ENCODE measurements around the gene LPAR1. TPM values are rescaled to one million over a fixed set of nuclear protein-coding genes. Genes with fewer than 3 reads are reported as not detected.

The LPAR1 gene
- total and polyA plus RNA-seq, 2 of the 8 experiments (the other 6 are each of a cell fraction or from before 2014, with no cell fraction given) = 3.4 to 5.1 TPM

DNA sequence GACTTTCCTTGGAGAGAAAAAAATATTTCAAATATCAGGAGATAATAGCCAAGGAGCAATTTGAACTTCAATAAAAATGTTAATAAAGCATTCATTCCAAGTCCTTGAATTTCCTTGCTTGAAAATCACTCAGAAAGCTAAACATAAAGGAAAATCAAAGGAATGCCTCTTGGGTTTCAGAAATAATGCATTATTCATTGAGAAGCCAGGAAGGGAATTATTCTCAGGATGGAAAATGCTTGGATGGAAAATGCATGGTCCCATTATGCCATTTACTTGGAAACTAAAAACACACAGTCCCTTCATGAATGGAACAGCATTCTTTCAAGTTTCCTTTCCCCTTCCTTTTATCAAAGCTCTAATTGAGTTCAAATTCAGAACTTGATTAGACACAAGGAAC, 160.9 kb downstream of the LPAR1 start:
- H3K27ac ChIP-seq (ENCODE audit: low read depth, low read length) = no peak overlapping the region
- no peak for TF ChIP-seq HDAC2 (IDR thresholded peaks at IDR 0.05; ENCODE audit: borderline replicate concordance in 1 of 2, low read depth in 2 of 2, low read length in 2 of 2)
- TF ChIP-seq YY1 (IDR thresholded peaks at IDR 0.05; ENCODE audit: low read depth, low read length) = no peak
- no peak for TF ChIP-seq ZNF274 (IDR thresholded peaks at IDR 0.05; ENCODE audit: borderline replicate concordance, extremely low read depth, low read length)

More for the DNA sequence above, 160.9 kb downstream of the LPAR1 start:
- H2BK120ac ChIP-seq (replicated peaks; ENCODE audit: low read depth, low read length) = no peak overlapping the region
- no peak overlapping the region for H2BK20ac ChIP-seq (ENCODE audit: low read length)
- H4K91ac ChIP-seq (replicated peaks; ENCODE audit: insufficient read length, low read length) = no peak overlapping the region
- no peak overlapping the region for H2BK5ac ChIP-seq (ENCODE audit: low read depth, low read length)
- H4K8ac ChIP-seq (ENCODE audit: extremely low read depth, insufficient read depth, low read length) = no peak overlapping the region
- no peak overlapping the region for H2BK12ac ChIP-seq (ENCODE audit: low read depth, low read length)
- H3K79me2 ChIP-seq (ENCODE audit: control insufficient read depth in 1 of 2, insufficient read depth in 2 of 2, low read length in 2 of 2) = no peaks in the 10 kb centered on the region
- no peak overlapping the region for H3K4me3 ChIP-seq (ENCODE audit: extremely low read depth in 1 of 4, insufficient read depth in 2 of 4, low read depth in 3 of 4, low read length in 4 of 4)
- no peak overlapping the region for H4K5ac ChIP-seq (ENCODE audit: insufficient read length, low read depth, low read length)
- H2AK5ac ChIP-seq (ENCODE audit: low read depth, low read length) = no peak overlapping the region
- H3K56ac ChIP-seq (replicated peaks; ENCODE audit: insufficient read length, low read depth, low read length) = no peak overlapping the region
- H3K4me1 ChIP-seq (replicated peaks in 1 of 4; ENCODE audit: control insufficient read depth in 3 of 4, insufficient read depth in 4 of 4, low read length in 3 of 4) = peaks cover 0 to 4% (median 0%) of the 10 kb centered on the region in 4 experiments; a peak in 1 of 7 replicates
- no peak overlapping the region for H3K18ac ChIP-seq (ENCODE audit: extremely low read depth, low read length)
- H3K9ac ChIP-seq (replicated peaks in 1 of 4; ENCODE audit: extremely low read depth in 1 of 4, low read depth in 3 of 4, low read length in 3 of 4) = no peak overlapping the region
- no peak overlapping the region for H2AFZ ChIP-seq (ENCODE audit: low read length)
- no peak overlapping the region for H3K14ac ChIP-seq (ENCODE audit: insufficient read length)
- no peaks in the 10 kb centered on the region for H3K27me3 ChIP-seq (replicated peaks in 1 of 4; ENCODE audit: control insufficient read depth in 3 of 4, extremely low read depth in 1 of 4, insufficient read depth in 3 of 4, low read length in 3 of 4)
- H3K23me2 ChIP-seq (ENCODE audit: low read depth, low read length) = no peaks in the 10 kb centered on the region
- ChIA-PET CTCF (ENCODE audit: partially characterized antibody) (interaction anchor here (0.7 kb wide), 1 partner anchor 53 kb away, joined by 3 read pairs; no protein-coding TSS in a partner anchor), POLR2A (ENCODE audit: partially characterized antibody) (no interaction called here)
- FAIRE-seq = no peak
- H3K4me2 ChIP-seq (ENCODE audit: insufficient read depth in 1 of 2, low read depth in 2 of 2, low read length in 2 of 2) = no peak overlapping the region
- H3K9me3 ChIP-seq (ENCODE audit: insufficient read depth in 2 of 2, low read depth in 1 of 2, low read length in 1 of 2) = no peaks in the 10 kb centered on the region
- no peaks in the 10 kb centered on the region for H4K20me1 ChIP-seq (replicated peaks in 1 of 2; ENCODE audit: control insufficient read depth in 1 of 2, insufficient read depth in 2 of 2, low read length in 2 of 2)
- no peak for DNase-seq (ENCODE audit: low read depth in 1 of 2, low spot score in 2 of 2)
- H3K79me1 ChIP-seq (ENCODE audit: low read depth, low read length) = no peaks in the 10 kb centered on the region
- H3K23ac ChIP-seq (ENCODE audit: insufficient read length) = no peak overlapping the region
- no peak overlapping the region for H2BK15ac ChIP-seq (ENCODE audit: low read length)
- H3K36me3 ChIP-seq (ENCODE audit: control insufficient read depth in 2 of 4, insufficient read depth in 4 of 4, low read length in 3 of 4) = no peaks in the 10 kb centered on the region
- H3K4ac ChIP-seq (replicated peaks; ENCODE audit: insufficient read length, low read depth, low read length) = no peak overlapping the region
